GM23248 (cell line): ENCODE measurements around the gene BAZ1B.

Experiments
- EZH2 ChIP-seq: fragments of 200-600 bp; sonication (generic); IDR thresholded peaks from 2 replicates; pipeline ENCODE4 v1.6.1; 2018; ENCODE audit warnings: antibody characterized with exemption, mild to moderate bottlenecking; ENCODE audit not compliant: insufficient read depth, poor library complexity, severe bottlenecking
- EZH2phosphoT487 ChIP-seq: fragments of 200-600 bp; sonication (generic); IDR thresholded peaks from 2 replicates; pipeline ENCODE4 v1.6.1; 2018; ENCODE audit warnings: antibody characterized with exemption, moderate library complexity, mild to moderate bottlenecking, low read depth; ENCODE audit not compliant: insufficient read depth

DNA sequence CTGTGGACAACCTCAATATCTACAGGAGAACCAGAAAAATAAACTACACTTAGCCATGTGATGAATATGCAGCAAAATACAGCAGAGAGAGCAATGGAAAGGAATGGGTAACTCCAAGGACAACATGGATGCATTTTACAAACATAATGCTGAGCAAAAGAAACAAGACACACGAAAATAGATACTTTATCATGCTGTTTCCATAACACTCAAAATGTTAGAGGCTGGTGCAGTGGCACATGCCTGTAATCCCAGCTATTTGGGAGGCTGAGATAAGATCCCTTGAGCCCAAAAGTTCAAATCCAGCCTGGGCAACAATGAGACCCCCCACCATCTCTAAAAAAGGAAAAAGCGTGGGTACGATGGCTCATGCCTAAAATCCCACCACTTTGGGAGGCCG lies 27.1 kb upstream of the BAZ1B start:
- no peak for TF ChIP-seq EZH2
- TF ChIP-seq EZH2phosphoT487, result no peak
